ENCODE data around the gene LPP.

GRCh38 chr3:188580659-188581058 is 426.7 kb downstream of the LPP start:
- TF ChIP-seq CTCF (IDR thresholded peaks at IDR 0.05; ENCODE audit: insufficient read depth, low read depth, low read length) (no peak), EZH2 (IDR thresholded peaks at IDR 0.05; ENCODE audit: insufficient read depth, low read length) (no peak)
